DOHH2 (cell line): ENCODE measurements around the gene YPEL1.

Experiments used
- H3F3A ChIP-seq: fragments of 200-600 bp; sonication (generic), shearing (Covaris generic); 2 replicates; pipeline ENCODE4 v1.6.0; 2016; ENCODE audit warnings: antibody characterized with exemption, mild to moderate bottlenecking; ENCODE audit not compliant: control insufficient read depth, insufficient read depth
- H3K27ac ChIP-seq: fragments of 200-600 bp; sonication (generic); 2 replicates; pipeline ENCODE4 v1.5.1; 2014; ENCODE audit warnings: low read depth, mild to moderate bottlenecking, low read length, moderate library complexity
- H3K27me3 ChIP-seq: fragments of 200-600 bp; sonication (generic); 2 replicates; pipeline ENCODE4 v1.6.1; 2014; ENCODE audit warnings: mild to moderate bottlenecking, low read length, mixed read lengths; ENCODE audit not compliant: control insufficient read depth
- H3K36me3 ChIP-seq: fragments of 200-600 bp; sonication (generic); 2 replicates; pipeline ENCODE4 v1.6.1; 2014; ENCODE audit warnings: mild to moderate bottlenecking, low read length, moderate library complexity, mixed read lengths; ENCODE audit not compliant: control insufficient read depth
- H3K4me1 ChIP-seq: fragments of 200-600 bp; sonication (generic); 2 replicates; pipeline ENCODE4 v1.6.1; 2014; ENCODE audit warnings: mild to moderate bottlenecking, low read length, mixed read lengths; ENCODE audit not compliant: control insufficient read depth
- H3K4me2 ChIP-seq: fragments of 200-600 bp; sonication (generic); 2 replicates; pipeline ENCODE4 v1.6.0; 2014; ENCODE audit warnings: mild to moderate bottlenecking, low read length, moderate library complexity
- H3K4me3 ChIP-seq: fragments of 200-600 bp; sonication (generic); 2 replicates; pipeline ENCODE4 v1.5.1; 2014; ENCODE audit warnings: mild to moderate bottlenecking, low read length, mixed read lengths
- H3K79me2 ChIP-seq: fragments of 200-600 bp; sonication (generic); 2 replicates; pipeline ENCODE4 v1.6.1; 2014; ENCODE audit warnings: mild to moderate bottlenecking, low read length, mixed read lengths; ENCODE audit not compliant: control insufficient read depth
- H3K9me2 ChIP-seq: fragments of 200-600 bp; sonication (generic); replicated peaks from 2 replicates; pipeline ENCODE4 v1.6.1; 2014; ENCODE audit warnings: mild to moderate bottlenecking, low read length, mixed read lengths; ENCODE audit not compliant: control insufficient read depth
- H3K9me3 ChIP-seq: fragments of 200-600 bp; sonication (generic); 2 replicates; pipeline ENCODE4 v1.6.1; 2014; ENCODE audit warnings: antibody characterized with exemption, low read length, mixed read lengths; ENCODE audit not compliant: control insufficient read depth, insufficient read depth
- H4K20me1 ChIP-seq: fragments of 200-600 bp; sonication (generic); 2 replicates; pipeline ENCODE4 v1.6.0; 2014; ENCODE audit warnings: low read depth, mild to moderate bottlenecking, antibody characterized with exemption, low read length, moderate library complexity; ENCODE audit not compliant: control insufficient read depth, insufficient read depth
- CTCF ChIP-seq: fragments of 200-600 bp; sonication (generic); IDR thresholded peaks from one replicate; pipeline ENCODE4 v1.5.1; 2014; ENCODE audit warnings: antibody characterized with exemption, mild to moderate bottlenecking, low read depth, low read length; ENCODE audit not compliant: poor library complexity, severe bottlenecking
- EZH2phosphoT487 ChIP-seq: fragments of 200-600 bp; sonication (generic); IDR thresholded peaks from 2 replicates; pipeline ENCODE4 v1.6.1; 2017; ENCODE audit warnings: borderline replicate concordance, mild to moderate bottlenecking, antibody characterized with exemption, low read length, moderate library complexity, mixed read lengths

YPEL1 gene

GRCh38 chr22:21714786-21715185 is 20.8 kb downstream of the YPEL1 start:
- Histone ChIP-seq H3K4me1 (peaks cover 29% of the 10 kb centered on the region), H3K9me2 (no peaks in the 10 kb centered on the region), H3K36me3 (no peaks in the 10 kb centered on the region), H3K4me2 (no peak overlapping the region), H3K9me3 (no peaks in the 10 kb centered on the region), H3K79me2 (no peaks in the 10 kb centered on the region), H4K20me1 (no peaks in the 10 kb centered on the region), H3F3A (peaks cover 18% of the 10 kb centered on the region), H3K27me3 (no peaks in the 10 kb centered on the region), H3K27ac (no peak overlapping the region), H3K4me3 (no peak overlapping the region)
- TF ChIP-seq CTCF (no peak), EZH2phosphoT487 (no peak)

- TF ChIP-seq CTCF (no peak), EZH2phosphoT487 (no peak)
- Histone ChIP-seq H4K20me1 (no peaks in the 10 kb centered on the region), H3K9me2 (no peaks in the 10 kb centered on the region), H3K36me3 (no peaks in the 10 kb centered on the region), H3K4me3 (no peak overlapping the region), H3K4me2 (no peak overlapping the region), H3K79me2 (no peaks in the 10 kb centered on the region), H3F3A (peaks cover 14% of the 10 kb centered on the region), H3K27me3 (no peaks in the 10 kb centered on the region), H3K4me1 (peaks cover 24% of the 10 kb centered on the region), H3K27ac (no peak overlapping the region), H3K9me3 (no peaks in the 10 kb centered on the region)
Measured at GRCh38 chr22:21714059-21714770, 21.4 kb downstream of the YPEL1 start.

GRCh38 chr22:21713428-21714058 is 22.1 kb downstream of the YPEL1 start:
- H3K36me3 ChIP-seq: no peaks in the 10 kb centered on the region
- TF ChIP-seq EZH2phosphoT487: no peak
- TF ChIP-seq CTCF: peak; percentile 3
- H3K79me2 ChIP-seq: no peaks in the 10 kb centered on the region
- H3K4me3 ChIP-seq: no peak overlapping the region
- H3K9me2 ChIP-seq: no peaks in the 10 kb centered on the region
- peaks cover 17% of the 10 kb centered on the region for H3K4me1 ChIP-seq
- H3K27ac ChIP-seq: no peak overlapping the region
- H3K27me3 ChIP-seq: no peaks in the 10 kb centered on the region
- peak overlapping the region; percentile 54 for H3K4me2 ChIP-seq
- peaks cover 7% of the 10 kb centered on the region for H3F3A ChIP-seq
- no peaks in the 10 kb centered on the region for H4K20me1 ChIP-seq
- no peaks in the 10 kb centered on the region for H3K9me3 ChIP-seq
